PC-9 (cell line): ENCODE measurements around the gene GLS. TPM values are rescaled to one million over a fixed set of nuclear protein-coding genes. Genes with fewer than 3 reads are reported as not detected.

ENCODE experiments used
- BruUV-seq: library from RNA; stranded (reverse); fragments of 400-500 nt; replicated peaks from 2 replicates; lab custom pipeline; 2021; lab: Mats Ljungman, UMichigan
- CTCF ChIA-PET: fragments of 300-600 bp; sonication (Branson Sonifier 250); formaldehyde crosslinking; loops from one replicate; lab custom pipeline; 2022; ENCODE audit warnings: antibody characterized with exemption; lab: Charles Lee
- POLR2A ChIA-PET: fragments of 300-600 bp; sonication (Branson Sonifier 250); formaldehyde crosslinking; loops from one replicate; lab custom pipeline; 2022; ENCODE audit warnings: antibody characterized with exemption; ENCODE audit not compliant: unreplicated experiment; lab: Charles Lee
- DNase-seq, 2 experiments: peaks; one replicate each; pipeline versions ENCODE4 v3.0.0 to v3.0.0-alpha.2; 2015 to 2022; ENCODE audit warnings: mixed read lengths in 1 of 2
- H2AFZ ChIP-seq: fragments of 200-600 bp; sonication (generic); 2 replicates; pipeline ENCODE4 v1.8.1; 2017; ENCODE audit warnings: antibody characterized with exemption
- H3F3A ChIP-seq: fragments of 200-600 bp; sonication (generic); 2 replicates; pipeline ENCODE4 v1.8.1; 2017; ENCODE audit warnings: antibody characterized with exemption, mild to moderate bottlenecking, low read depth; ENCODE audit not compliant: insufficient read depth
- H3K27ac ChIP-seq: fragments of 200-600 bp; sonication (generic); 2 replicates; pipeline ENCODE4 v1.6.1; 2016; ENCODE audit warnings: mixed run types
- H3K27me3 ChIP-seq: fragments of 200-600 bp; sonication (generic); 2 replicates; pipeline ENCODE4 v1.6.1; 2016; ENCODE audit warnings: low read depth, mixed run types; ENCODE audit not compliant: insufficient read depth
- H3K36me3 ChIP-seq: fragments of 200-600 bp; sonication (generic); 2 replicates; pipeline ENCODE4 v1.6.1; 2016; ENCODE audit warnings: low read depth, mixed run types
- H3K4me1 ChIP-seq: fragments of 200-600 bp; sonication (generic); replicated peaks from 2 replicates; pipeline ENCODE4 v1.6.1; 2016; ENCODE audit warnings: mixed run types; ENCODE audit not compliant: insufficient read depth
- H3K4me2 ChIP-seq: fragments of 200-600 bp; sonication (generic); 2 replicates; pipeline ENCODE4 v1.6.1; 2017; ENCODE audit warnings: mixed run types
- H3K4me3 ChIP-seq: fragments of 200-600 bp; sonication (generic); 2 replicates; pipeline ENCODE4 v1.6.1; 2016; ENCODE audit warnings: mixed run types
- H3K79me2 ChIP-seq: fragments of 200-600 bp; sonication (generic); 2 replicates; pipeline ENCODE4 v1.6.1; 2017; ENCODE audit warnings: low read depth, mixed run types
- H3K9me2 ChIP-seq: fragments of 200-600 bp; sonication (generic); 2 replicates; pipeline ENCODE4 v1.8.1; 2017; ENCODE audit warnings: mild to moderate bottlenecking; ENCODE audit not compliant: insufficient read depth
- H3K9me3 ChIP-seq: fragments of 200-600 bp; sonication (generic); 2 replicates; pipeline ENCODE4 v1.8.1; 2016; ENCODE audit warnings: low read depth; ENCODE audit not compliant: insufficient read depth
- H4K20me1 ChIP-seq: fragments of 200-600 bp; sonication (generic); 2 replicates; pipeline ENCODE4 v1.8.1; 2017; ENCODE audit not compliant: insufficient read depth
- CTCF ChIP-seq: fragments of 200-600 bp; sonication (generic); conservative IDR thresholded peaks from 2 replicates; pipeline ENCODE4 v1.6.1; 2017; ENCODE audit warnings: mixed run types, antibody characterized with exemption, mild to moderate bottlenecking, moderate library complexity
- EZH2 ChIP-seq: fragments of 200-600 bp; sonication (generic); IDR thresholded peaks from 2 replicates; pipeline ENCODE4 v1.8.0; 2017; ENCODE audit warnings: antibody characterized with exemption, low read depth
- intact Hi-C: fragments of 100-400 bp; cut with micrococcal nuclease; formaldehyde crosslinking; loops from one replicate; pipeline ENCODE4 v1.10.0; 2022; ENCODE audit not compliant: unreplicated experiment
- total RNA-seq: library from RNA; stranded (reverse); gene quantifications from 2 replicates; pipeline ENCODE4 v1.2.3, GENCODE V29; 2021

GLS gene
- total RNA-seq, 1 experiment from 2014 or later: 68.5 TPM

GRCh38 chr2:191006997-191007783 is 126.6 kb downstream of the GLS start:
- H3K4me2 ChIP-seq: no peak overlapping the region
- ChIA-PET CTCF (no interaction called here), POLR2A (interaction anchor here (0.6 kb wide), 1 partner anchor 388 kb away, joined by 4 read pairs; no protein-coding TSS in a partner anchor)
- H3K4me3 ChIP-seq: no peak overlapping the region
- H2AFZ ChIP-seq: no peak overlapping the region
- H3K9me2 ChIP-seq: no peaks in the 10 kb centered on the region
- H3K36me3 ChIP-seq: peaks cover 5% of the 10 kb centered on the region; the same call in 1 of the 2 replicates
- H3K79me2 ChIP-seq: peaks cover 5% of the 10 kb centered on the region
- intact Hi-C loops: no loop called here
- no peak for TF ChIP-seq EZH2
- TF ChIP-seq CTCF: no peak
- H3F3A ChIP-seq: no peaks in the 10 kb centered on the region
- H3K27ac ChIP-seq: no peak overlapping the region
- H3K4me1 ChIP-seq: no peaks in the 10 kb centered on the region
- no TSS peak for BruUV-seq
- DNase-seq: no peak
- H3K9me3 ChIP-seq: no peaks in the 10 kb centered on the region
- H4K20me1 ChIP-seq: no peaks in the 10 kb centered on the region
- H3K27me3 ChIP-seq: no peaks in the 10 kb centered on the region

GRCh38 chr2:191008286-191008685 is 127.7 kb downstream of the GLS start:
- TF ChIP-seq CTCF: no peak
- TF ChIP-seq EZH2: no peak
- no peak overlapping the region for H3K4me3 ChIP-seq
- H3K27me3 ChIP-seq: no peaks in the 10 kb centered on the region
- H3K79me2 ChIP-seq: peaks cover 16% of the 10 kb centered on the region
- H3K4me2 ChIP-seq: no peak overlapping the region
- BruUV-seq: no TSS peak
- H2AFZ ChIP-seq: no peak overlapping the region
- H3K9me3 ChIP-seq: no peaks in the 10 kb centered on the region
- no peak overlapping the region for H3K27ac ChIP-seq
- DNase-seq: no peak
- intact Hi-C loops: no loop called here
- H3F3A ChIP-seq: no peaks in the 10 kb centered on the region; the same call in 1 of the 2 replicates
- no peaks in the 10 kb centered on the region for H4K20me1 ChIP-seq
- peaks cover 4% of the 10 kb centered on the region; the same call in 1 of the 2 replicates for H3K36me3 ChIP-seq
- ChIA-PET CTCF (no interaction called here), POLR2A (no interaction called here)
- no peaks in the 10 kb centered on the region; the same call in 1 of the 2 replicates for H3K4me1 ChIP-seq
- no peaks in the 10 kb centered on the region for H3K9me2 ChIP-seq

GRCh38 chr2:191009541-191010374 is 129.1 kb downstream of the GLS start:
- DNase-seq: no peak
- intact Hi-C loops: no loop called here
- Histone ChIP-seq H3K4me3 (no peak overlapping the region), H3K27me3 (no peaks in the 10 kb centered on the region), H2AFZ (no peak overlapping the region), H3K9me2 (no peaks in the 10 kb centered on the region), H3K27ac (no peak overlapping the region), H3K9me3 (no peaks in the 10 kb centered on the region), H3K4me1 (peaks cover 3% of the 10 kb centered on the region; the same call in 1 of the 2 replicates), H3K79me2 (peaks cover 21% of the 10 kb centered on the region), H4K20me1 (no peaks in the 10 kb centered on the region), H3F3A (no peaks in the 10 kb centered on the region; the same call in 1 of the 2 replicates), H3K4me2 (no peak overlapping the region), H3K36me3 (no peaks in the 10 kb centered on the region; the same call in 1 of the 2 replicates)
- ChIA-PET CTCF (no interaction called here), POLR2A (no interaction called here)
- TF ChIP-seq CTCF (no peak), EZH2 (no peak)
- no TSS peak for BruUV-seq
